ENCODE results near the gene PTPRN2.
"Not testable (repeated sequence)": the region's sequence is repeated elsewhere in the genome, so short reads cannot be mapped to it uniquely, and the experiment has no call there.

Gene PTPRN2

DNA sequence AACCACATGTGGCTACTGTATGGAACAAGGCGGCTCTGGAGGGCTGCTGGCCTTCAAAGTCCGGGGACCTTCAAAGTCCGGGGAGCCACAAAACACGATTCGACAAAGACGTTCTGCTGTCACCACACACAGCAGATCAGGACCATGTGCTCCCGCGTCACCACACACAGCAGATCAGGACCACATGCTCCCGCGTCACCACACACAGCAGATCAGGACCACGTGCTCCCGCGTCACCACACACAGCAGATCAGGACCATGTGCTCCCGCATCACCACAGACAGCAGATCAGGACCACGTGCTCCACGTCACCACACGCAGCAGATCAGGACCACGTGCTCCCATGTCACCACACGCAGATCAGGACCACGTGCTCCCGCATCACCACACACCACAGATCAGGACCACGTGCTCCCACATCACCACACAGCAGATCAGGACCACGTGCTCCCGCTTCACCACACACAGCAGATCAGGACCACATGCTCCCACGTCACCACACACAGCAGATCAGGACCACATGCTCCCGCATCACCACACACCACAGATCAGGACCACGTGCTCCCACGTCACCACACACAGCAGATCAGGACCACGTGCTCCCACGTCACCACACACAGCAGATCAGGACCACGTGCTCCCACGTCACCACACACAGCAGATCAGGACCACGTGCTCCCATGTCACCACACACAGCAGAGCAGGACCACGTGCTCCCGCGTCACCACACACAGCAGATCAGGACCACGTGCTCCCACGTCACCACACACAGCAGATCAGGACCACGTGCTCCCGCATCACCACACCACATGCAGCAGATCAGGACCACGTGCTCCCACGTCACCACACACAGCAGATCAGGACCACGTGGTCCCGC lies 1024.9 kb downstream of the PTPRN2 start:
- DNase-seq (ENCODE audit: low spot score): not testable (repeated sequence)

DNA sequence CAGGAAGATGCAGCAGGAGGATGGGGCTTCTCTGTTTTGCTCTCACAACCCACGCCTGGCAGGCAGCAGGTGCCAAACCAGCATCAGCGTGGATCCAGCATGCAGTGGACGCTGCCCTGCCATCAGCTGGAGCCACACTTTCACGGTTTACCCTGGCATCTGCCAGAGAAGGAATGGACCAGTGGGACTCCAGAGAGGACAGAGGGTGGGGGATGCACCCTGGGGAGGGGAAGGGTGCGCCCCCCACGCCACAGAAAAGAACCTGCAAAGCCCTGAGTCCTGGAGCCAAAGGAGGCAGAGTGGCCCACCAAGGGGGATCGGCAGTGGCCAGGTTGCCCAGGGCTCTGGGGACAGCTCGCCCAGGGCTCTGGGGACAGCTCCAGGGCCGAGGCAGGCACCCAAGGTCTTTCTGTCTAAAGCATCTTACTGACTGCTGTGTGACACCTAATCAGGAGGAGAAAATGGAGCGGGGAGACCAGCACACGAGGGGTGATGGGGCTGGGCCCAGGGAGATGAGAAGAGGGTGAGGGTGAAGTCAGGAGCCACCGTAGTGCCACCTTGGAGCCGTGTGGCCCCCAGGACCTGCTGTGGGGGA lies 1025.7 kb downstream of the PTPRN2 start:
- no peak for DNase-seq (ENCODE audit: low spot score)

DNA sequence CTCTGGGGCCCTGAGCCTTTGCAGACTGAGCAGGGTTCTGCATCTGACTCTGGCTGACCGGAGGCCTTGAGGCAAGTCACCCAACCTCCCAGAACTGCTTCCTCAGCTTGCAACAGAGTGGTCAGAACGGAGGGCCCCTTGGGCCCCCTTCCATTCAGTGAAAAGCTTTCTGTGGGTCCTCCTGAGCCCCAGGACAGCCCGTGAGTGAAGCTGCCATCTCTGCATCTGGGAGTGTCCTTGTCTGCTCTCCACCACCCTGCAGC lies 1026.2 kb downstream of the PTPRN2 start:
- no peak for DNase-seq (ENCODE audit: low spot score)

DNA sequence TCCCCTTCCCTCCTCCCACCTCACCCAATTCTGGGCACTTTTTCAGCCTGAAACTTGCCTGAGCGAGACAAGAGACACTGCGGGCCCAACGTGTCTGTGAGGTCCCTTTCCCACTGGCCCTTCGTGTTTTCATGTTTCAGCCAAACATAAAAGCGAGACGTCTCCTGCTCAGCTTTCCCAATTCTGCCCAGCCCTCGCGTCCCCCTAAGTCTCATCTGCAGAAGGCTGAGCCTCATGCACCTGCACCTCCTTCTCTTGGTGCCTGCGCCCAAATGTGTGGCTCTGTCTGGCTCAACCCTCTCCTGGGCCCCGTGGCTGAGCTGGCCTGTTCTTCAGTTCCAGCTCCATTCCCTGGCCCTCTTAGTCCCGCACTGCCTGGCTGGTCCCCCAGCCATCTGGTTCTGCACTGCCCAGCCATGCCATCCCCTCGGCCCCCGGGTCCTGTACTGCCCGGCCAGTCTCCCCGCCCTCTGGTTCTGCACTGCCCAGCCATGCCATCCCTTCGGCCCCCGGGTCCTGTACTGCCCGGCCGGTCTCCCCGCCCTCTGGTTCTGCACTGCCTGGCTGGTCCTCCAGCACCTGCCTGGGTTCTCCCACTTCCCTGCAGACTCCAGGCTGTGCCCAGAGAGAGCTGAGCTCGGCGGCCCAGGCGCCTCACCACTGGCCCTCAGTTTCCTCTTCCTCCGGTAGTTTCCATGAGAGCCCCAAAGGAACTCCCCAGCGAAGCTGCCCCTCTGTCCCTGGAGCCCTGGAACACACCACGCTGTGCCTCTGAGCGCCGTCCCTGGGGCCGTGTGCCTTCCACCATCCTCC lies 1026.7 kb downstream of the PTPRN2 start:
- DNase-seq (ENCODE audit: low spot score): no peak

DNA sequence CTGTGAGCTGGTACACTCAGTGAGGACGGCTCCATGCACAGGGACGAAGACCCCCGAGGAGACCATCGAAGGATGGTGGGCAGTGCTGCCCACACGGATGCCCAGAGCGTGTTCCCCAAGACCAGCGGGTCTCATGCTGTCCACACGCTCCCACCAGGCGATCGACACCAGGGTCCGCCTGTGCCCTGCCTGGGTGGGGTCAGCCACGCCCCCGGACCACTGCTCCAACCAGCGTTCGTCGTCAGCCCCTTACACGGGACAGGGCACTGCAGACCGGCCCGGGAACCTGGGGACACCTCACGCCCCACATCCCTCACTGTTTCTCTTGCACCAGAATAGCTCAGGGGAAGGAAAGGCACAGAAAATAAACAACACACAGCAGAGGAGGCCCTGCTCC lies 1027.4 kb downstream of the PTPRN2 start:
- DNase-seq (ENCODE audit: low spot score): no peak

DNA sequence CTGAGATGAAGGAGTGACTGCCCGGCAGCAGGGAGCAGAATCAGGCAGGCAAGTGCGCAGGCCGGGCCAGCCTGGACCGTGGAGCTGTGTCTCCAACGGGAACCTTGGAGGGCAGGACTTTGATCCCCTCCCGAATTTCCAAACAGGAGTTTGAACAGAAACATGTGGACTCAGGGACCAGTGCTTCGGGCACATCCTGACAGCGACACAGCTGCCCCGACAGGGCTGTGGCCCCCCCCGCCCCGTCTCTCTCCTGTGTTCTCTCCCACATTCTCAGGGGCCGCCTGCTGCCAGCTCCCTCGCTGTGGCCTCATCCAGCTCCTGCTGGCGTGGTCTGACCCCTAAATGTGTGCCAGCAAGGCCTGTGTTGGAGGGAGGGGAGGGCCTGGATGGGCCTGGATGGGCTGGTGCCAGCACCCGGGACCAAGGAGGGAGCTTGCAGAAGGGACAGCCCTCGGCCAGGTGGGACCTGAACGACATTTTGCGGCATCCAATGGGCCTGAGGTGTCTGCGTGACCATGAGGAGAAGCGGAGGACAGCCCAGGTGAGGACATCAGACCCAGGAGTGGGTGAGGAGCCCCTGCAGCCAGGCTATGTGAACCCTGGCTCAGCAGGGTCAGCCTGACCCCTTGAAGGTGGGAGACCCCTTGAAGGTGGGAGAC lies 1027.9 kb downstream of the PTPRN2 start:
- no peak for DNase-seq (ENCODE audit: low spot score)

DNA sequence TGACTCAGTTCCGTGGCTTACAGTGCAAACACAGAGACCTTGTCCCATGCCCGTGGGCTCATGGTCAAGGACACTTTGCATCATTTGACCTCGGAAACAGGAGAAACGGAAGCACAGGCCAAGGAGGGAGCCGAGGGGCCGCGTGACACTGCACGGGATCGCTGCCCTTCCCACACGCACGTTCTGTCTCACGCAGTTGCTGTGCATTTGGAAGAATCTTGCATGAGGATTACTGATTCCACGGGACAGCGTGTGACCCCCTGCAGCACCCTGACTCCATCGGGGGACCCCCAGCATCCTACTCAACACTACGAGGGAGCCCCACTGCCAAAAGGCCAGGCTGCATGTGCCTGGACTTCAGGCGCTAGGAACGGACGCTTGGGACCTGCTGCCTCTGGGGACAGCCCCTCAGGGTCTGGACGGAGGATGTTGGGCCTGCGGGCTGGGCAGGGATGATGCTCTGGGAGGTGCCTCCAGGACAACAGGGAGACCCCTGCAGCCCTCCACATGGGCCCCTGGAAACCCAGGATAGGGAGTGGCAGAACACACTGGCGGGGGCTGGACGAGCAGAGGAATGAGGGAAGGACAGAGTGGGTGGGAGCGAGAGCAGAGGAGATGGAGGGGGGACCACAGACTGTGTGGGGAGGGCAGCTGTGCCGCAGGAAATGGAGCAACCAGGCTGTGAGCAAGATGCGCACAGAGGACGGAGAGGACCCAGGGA lies 1028.6 kb downstream of the PTPRN2 start:
- no peak for DNase-seq (ENCODE audit: low spot score)

DNA sequence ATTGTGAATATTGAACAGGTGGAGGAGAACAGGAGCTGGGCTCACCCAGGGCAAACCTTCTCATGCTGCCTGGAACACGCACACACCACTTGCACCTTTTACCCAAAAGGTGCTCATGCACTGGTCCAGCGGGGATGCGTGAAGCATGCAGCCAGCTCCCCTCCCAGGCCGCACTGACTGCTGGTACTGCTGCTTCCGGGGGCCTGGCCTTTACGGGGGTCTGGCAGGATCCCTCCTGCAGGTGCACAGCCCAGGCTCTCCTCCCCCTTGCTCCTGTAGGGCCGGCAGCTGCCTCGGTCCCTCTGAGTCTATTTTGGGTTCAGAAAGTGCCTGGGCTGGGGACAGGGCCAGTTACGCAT lies 1029.1 kb downstream of the PTPRN2 start:
- DNase-seq (ENCODE audit: low spot score): no peak

DNA sequence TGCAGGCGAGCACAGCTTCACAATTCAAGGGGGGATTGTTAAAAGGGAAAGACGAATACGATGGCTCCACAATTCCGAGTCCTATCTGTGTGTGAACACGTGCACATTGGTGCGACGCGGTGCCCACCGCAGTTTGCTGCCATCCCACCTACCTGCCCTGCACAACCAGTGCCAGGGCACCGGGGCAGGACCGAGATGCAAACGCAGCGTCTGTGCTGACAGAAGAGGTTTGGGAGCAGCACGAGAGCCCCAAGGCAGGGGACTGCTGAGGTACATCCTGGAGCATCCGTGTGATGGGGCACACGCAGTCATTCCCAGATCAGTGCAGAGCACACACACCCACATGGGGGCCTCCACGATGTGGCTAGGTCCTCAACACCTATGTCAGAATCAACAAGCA lies 1029.6 kb downstream of the PTPRN2 start:
- DNase-seq (ENCODE audit: low spot score): no peak

DNA sequence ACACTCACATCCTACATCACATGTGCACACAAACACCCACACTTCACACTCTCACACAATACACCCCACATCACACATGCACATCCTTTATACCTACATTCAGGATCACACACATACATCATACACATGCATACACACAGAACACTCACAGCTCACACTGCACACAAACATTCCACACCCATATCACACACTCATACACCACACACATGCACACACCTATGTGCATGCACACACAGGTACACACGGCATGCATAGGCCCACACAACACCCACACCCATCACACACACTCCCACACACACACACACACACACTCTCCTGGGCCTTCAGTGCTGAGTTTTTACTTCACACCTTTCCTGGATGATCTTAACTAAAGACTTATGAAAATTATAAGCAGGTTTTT lies 1030.4 kb downstream of the PTPRN2 start:
- DNase-seq (ENCODE audit: low spot score): no peak

DNA sequence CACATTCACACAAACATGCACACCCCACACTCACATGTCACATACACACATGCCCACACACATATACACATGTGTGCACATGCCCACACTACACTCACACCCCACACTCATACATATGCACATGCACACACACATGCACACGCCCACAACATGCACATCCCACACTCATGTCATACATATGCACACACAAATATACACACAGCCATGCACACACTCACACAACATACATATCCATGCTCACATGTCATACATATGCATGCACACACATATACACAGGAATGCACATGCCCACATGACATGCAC lies 1031.0 kb downstream of the PTPRN2 start:
- DNase-seq (ENCODE audit: low spot score): no peak

DNA sequence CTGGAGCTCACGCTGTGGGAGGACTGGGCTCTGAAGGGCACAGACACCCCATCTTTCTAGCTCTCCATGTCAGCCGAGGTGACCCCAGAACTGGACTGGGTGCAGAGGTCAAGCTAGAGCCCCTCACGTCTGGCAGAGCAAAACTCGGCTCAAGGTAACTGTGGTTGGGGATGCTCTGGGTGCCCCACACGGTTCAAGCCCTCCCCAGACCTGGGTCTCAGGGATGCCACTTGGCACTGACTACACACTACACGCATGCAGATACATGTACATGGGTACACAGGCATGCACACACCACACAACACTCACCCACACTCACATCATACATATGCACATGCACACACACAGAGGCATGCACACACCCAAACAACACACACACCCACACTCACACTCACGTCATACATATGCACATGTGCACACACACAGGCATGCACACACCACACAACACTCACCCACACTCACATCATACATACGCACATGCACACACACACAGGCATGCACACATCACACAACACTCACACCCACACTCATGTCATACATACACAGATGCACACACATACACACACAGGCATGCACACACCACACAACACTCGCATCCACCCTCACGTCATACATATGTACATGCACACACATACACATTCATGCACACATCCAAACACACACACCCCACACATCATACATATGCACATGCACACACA lies 1031.5 kb downstream of the PTPRN2 start:
- DNase-seq (ENCODE audit: low spot score): no peak

DNA sequence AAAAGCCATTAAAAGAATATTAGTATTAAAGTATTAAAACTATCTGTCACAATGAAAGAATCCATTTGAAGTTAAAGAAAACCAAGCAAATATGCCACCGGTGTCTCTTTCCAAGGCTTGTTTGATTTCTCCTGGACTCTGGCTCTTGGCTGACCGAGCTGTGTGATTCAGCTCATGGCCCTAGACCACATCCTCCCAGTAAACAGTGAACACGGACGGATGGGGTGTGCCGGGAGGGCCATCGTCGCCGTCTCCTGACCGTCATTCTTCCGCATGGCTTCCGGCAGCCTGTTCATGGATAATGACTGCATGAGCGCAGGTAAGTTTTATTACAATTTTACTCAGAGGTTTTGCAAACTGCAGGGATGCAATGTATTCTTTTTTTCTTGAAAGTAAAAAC lies 1032.3 kb downstream of the PTPRN2 start:
- DNase-seq (ENCODE audit: low spot score): no peak

DNA sequence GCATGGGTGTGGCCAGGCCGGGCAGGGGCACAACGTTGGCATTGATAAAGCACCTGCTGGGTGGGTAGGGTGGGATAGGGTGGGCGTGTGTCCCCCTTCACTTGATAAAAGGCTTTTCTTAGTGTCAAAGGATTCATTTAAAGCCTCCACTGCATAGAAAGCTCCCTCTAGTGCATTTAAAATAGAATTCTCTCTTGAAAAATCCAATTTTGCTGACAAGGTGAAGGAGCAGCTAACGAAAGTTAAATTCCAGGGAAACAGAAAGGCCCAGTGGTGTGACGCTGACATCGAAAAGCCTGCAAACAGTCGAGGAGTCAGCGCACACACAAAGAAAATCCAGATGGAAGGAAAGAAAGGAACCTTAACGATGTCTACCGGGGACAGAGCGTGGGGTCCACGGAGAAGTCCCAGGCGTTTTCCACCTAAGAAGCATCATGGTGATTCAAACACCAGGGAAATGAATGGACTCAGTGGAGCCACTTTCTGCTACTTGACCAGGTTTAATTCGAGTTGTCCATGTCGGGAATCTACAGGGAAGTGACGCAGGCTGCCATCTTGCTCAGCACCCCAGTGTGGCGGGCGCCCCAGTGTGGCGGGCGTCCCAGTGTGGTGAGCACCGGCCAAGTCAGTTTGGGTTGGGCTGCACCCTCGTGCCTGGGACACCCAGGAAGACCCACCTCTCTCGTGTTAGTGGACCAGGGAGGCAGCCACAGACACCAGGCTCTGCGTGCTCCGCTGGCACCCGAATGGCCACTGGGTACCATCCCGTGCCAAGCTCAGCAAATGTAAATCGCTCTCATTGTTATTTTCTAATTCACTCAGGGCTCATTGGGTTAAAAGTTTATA lies 1033.0 kb downstream of the PTPRN2 start:
- no peak for DNase-seq (ENCODE audit: low spot score)

DNA sequence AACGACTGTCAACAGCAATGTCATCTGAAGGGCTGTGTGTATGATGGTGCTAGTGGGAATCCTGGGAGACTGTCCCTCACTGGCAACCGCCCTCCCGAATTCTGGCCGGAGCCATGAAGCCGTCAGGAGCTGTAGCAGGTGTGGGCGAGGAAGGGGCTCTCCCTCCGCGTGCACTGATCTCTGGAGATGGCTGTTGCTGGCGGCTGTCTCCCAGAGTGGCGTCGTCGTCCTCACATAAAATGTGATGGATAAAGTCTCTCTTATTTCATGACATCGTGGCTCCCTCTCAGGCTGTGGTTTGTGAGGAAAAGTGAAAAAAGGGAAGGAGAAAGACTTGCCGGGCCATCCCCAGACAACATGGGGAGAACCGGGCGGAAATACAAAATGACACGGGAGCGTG lies 1034.4 kb downstream of the PTPRN2 start:
- DNase-seq (ENCODE audit: low spot score): no peak

DNA sequence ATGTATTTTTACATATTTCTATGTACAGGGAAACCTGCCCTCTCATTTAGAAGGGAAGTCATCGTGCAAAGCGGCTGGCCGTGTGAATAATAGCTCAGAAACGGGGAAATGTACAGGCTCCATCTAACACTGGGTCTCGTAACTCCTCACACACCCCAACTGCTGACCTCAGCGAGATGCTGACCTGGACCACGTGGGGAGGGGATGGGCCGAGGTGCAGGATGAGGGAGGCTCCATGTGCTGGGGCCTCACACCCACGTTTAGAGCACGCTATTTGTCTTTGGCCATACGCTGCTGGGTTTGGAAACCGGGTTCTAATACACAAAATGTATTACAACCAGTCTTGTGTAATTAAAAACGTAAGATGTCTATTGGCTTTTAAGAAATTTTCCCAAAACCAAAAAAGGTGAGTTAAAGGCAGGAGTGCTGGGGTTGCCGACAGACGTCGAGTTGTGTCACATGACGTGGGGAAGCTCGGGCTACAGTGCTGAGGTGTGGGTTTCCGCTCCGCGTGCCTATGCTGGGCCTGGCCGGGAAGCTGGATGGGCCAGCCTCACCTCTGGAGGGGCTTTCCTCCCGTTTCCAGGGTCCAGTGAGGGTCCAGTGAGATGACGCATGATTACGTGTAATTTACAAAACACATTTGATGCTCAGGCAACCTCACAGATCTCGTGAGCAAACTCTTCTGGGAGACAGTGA lies 1035.2 kb downstream of the PTPRN2 start:
- no peak for DNase-seq (ENCODE audit: low spot score)

DNA sequence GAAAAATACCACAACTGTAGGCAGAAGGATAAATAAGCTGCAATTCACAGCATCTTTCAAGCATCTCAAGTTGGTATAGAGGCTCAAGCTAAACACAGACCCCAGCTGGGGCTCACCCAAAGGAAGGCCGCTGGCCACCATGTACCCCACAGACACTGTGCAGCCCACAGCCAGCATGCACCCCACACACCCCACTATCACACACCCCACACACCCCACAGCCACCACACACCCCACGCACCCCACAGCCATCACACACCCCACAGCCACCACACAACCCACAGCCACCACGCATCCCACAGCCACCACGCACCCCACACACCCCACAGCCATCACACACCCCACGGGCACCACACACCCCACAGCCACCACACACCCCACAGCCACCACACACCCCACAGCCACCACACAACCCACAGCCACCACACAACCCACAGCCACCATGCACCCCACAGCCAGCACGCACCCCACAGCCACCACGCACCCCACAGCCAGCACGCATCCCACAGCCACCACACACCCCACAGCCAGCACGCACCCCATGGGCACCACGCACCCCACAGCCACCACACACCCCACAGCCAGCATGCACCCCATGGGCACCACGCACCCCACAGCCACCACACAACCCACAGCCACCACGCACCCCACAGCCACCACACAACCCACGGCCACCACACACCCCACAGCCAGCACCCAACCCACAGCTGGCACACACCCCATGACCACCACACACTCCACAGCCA lies 1036.1 kb downstream of the PTPRN2 start:
- DNase-seq (ENCODE audit: low spot score): no peak

DNA sequence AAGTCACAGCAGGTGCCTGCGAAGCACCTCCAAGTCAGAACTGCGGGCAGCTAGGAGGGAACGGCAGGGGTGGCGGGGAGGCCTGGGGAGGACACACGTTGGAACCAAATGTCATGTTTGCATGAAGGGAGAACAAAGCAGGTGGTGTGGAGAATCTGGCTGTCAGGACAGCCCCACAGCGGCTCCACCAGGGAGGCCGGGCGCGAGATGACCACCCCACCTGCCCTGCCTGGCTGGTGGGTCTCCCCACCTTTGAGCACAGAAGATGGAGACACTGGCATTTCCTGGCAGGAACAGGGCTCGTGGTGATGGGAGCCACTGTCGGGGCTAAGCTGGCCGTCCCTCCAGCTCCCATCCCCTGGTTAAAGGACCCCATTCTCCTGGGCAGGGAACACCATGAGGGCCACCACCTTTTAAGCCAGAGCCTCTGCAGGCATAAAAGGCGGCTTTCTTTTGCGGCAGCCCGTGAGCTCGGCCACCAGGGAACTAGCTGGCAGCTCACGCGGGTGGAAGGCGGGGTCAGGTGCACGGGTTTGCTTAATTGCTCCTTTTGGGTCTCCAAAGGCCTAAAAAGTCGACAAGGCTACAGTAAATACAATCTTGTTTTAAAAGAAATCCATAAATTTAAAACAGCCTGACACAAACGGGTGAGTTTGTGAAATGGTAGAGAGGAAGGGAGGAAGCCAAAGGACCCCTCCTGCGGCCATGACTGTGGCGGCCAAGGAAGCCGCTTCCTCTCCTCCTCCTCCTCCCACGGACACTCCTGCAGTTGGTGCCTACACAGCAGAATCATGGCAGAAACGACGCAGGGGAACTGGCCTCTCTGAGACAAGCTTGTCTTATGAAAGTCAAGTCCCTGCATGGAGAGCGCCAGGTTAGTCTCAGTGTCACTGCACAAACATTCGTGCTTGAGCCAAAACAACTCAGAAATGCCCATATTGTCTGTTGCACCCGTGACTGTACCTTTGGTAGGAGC lies 1037.0 kb downstream of the PTPRN2 start:
- no peak for DNase-seq (ENCODE audit: low spot score)

Measured in LoVo (cell line).